K562 (cell line): ENCODE results near the gene CRIM1. TPM values are rescaled to one million over a fixed set of nuclear protein-coding genes. Genes with fewer than 3 reads are reported as not detected.

Experiments
- ATAC-seq: fragments of 200-7000 bp; cut with Tn5 transposase; 3 replicates; pipeline ENCODE4 v1.9.1; 2020; ENCODE audit warnings: moderate library complexity
- BruUV-seq: library from RNA; stranded (reverse); fragments of 400-500 nt; replicated peaks from 2 replicates; lab custom pipeline; 2021; lab: Mats Ljungman, UMichigan
- CTCF ChIA-PET: fragments of 300-600 bp; formaldehyde crosslinking; extraction: SDS; loops from one replicate; lab custom pipeline; 2021; ENCODE audit warnings: low intra/inter-chr PET ratio; lab: Yijun Ruan, JAX
- POLR2A ChIA-PET: fragments of 300-600, 350-650 bp; sonication (Branson Sonifier 250); formaldehyde crosslinking; extraction: SDS; loops from one replicate; lab custom pipeline; 2021; ENCODE audit warnings: antibody characterized with exemption, inconsistent platforms; lab: Yijun Ruan, JAX
- DNase-seq, 4 experiments: peaks; one replicate each; pipeline versions ENCODE4 v3.0.0 to v3.0.0-alpha.2; 2011 to 2018; ENCODE audit warnings: low spot score in 3 of 4, mixed read lengths in 3 of 4; ENCODE audit errors: extremely low read depth in 1 of 4
- FAIRE-seq: peaks from 2 replicates; lab custom pipeline; 2011; peaks lifted over from hg19 to GRCh38; lab: Jason Lieb, UNC
- H2AFZ ChIP-seq: 2 replicates; pipeline ENCODE4 v1.6.0; 2011; ENCODE audit warnings: low read depth, low read length, control low read depth, inconsistent platforms
- H3K27ac ChIP-seq: fragments of 200-600 bp; 3 replicates; pipeline ENCODE4 v1.8.0; 2011; ENCODE audit warnings: low read depth, mild to moderate bottlenecking, control low read depth, inconsistent platforms, low read length, moderate library complexity, mixed read lengths; ENCODE audit errors: extremely low read depth
- H3K27me3 ChIP-seq, 2 experiments: fragments of 300-600 bp in 1 of 2; 2 replicates in 1 of 2; 3 replicates in 1 of 2; pipeline versions ENCODE4 v1.6.0 to v1.8.0; 2011; ENCODE audit warnings: inconsistent platforms in 2 of 2, low read length in 2 of 2, mild to moderate bottlenecking in 1 of 2, mixed read lengths in 1 of 2, moderate library complexity in 1 of 2; ENCODE audit not compliant: control insufficient read depth in 2 of 2, insufficient read depth in 2 of 2
- H3K36me3 ChIP-seq: fragments of 300-600 bp; 3 replicates; pipeline ENCODE4 v1.8.0; 2011; ENCODE audit warnings: mild to moderate bottlenecking, low read length, inconsistent platforms; ENCODE audit not compliant: control insufficient read depth, insufficient read depth
- H3K4me1 ChIP-seq, 2 experiments: fragments of 200-600 bp in 1 of 2; replicated peaks in 1 of 2; 2 replicates in 1 of 2; 3 replicates in 1 of 2; pipeline versions ENCODE4 v1.5.1 to v1.8.0; 2011; ENCODE audit warnings: inconsistent platforms in 2 of 2, low read length in 2 of 2, mild to moderate bottlenecking in 1 of 2, mixed read lengths in 1 of 2, moderate library complexity in 1 of 2; ENCODE audit not compliant: control insufficient read depth in 2 of 2, insufficient read depth in 2 of 2
- H3K4me2 ChIP-seq: 2 replicates; pipeline ENCODE4 v1.6.1; 2011; ENCODE audit warnings: low read length, control low read depth, inconsistent platforms, mixed read lengths; ENCODE audit not compliant: insufficient read depth
- H3K4me3 ChIP-seq: fragments of 200-600 bp; sonication (generic), shearing (Covaris generic); 2 replicates; pipeline ENCODE4 v1.5.1; 2016; ENCODE audit warnings: control low read depth, inconsistent platforms
- H3K79me2 ChIP-seq: fragments of 200-600 bp; 3 replicates; pipeline ENCODE4 v1.8.0; 2011; ENCODE audit warnings: low read length, inconsistent platforms; ENCODE audit not compliant: control insufficient read depth, insufficient read depth
- H3K9ac ChIP-seq, 2 experiments: 2 replicates each; pipeline versions ENCODE4 v1.6.0 to v1.6.1; 2011; ENCODE audit warnings: low read depth in 2 of 2, low read length in 2 of 2, control low read depth in 1 of 2, inconsistent platforms in 1 of 2, mild to moderate bottlenecking in 1 of 2, mixed read lengths in 1 of 2; ENCODE audit not compliant: insufficient read depth in 1 of 2
- H3K9me1 ChIP-seq: one replicate; pipeline ENCODE4 v1.6.0; 2011; ENCODE audit warnings: inconsistent platforms, mild to moderate bottlenecking, low read length, moderate library complexity; ENCODE audit not compliant: control insufficient read depth, insufficient read depth
- H3K9me3 ChIP-seq: replicated peaks from 2 replicates; pipeline ENCODE4 v1.5.1; 2011; ENCODE audit warnings: low read depth, low read length, inconsistent platforms; ENCODE audit not compliant: control insufficient read depth, insufficient read depth
- H4K20me1 ChIP-seq: replicated peaks from 2 replicates; pipeline ENCODE4 v1.6.1; 2011; ENCODE audit warnings: low read length, inconsistent platforms, mixed read lengths; ENCODE audit not compliant: control insufficient read depth, insufficient read depth
- E2F6 ChIP-seq, 2 experiments: IDR thresholded peaks; 2 replicates each; pipeline ENCODE4 v1.6.1; 2011; ENCODE audit warnings: borderline replicate concordance in 1 of 2, control low read depth in 1 of 2, low read depth in 1 of 2, low read length in 1 of 2, mild to moderate bottlenecking in 1 of 2, mixed read lengths in 1 of 2, moderate library complexity in 1 of 2; ENCODE audit not compliant: insufficient read depth in 1 of 2, insufficient read length in 1 of 2, poor library complexity in 1 of 2, severe bottlenecking in 1 of 2; ENCODE audit errors: extremely low read depth in 1 of 2
- ERF ChIP-seq: fragments of 450-650 bp; formaldehyde crosslinking; IDR thresholded peaks from 2 replicates; pipeline ENCODE4 v1.4.0; 2020; ENCODE audit warnings: mild to moderate bottlenecking, mixed read lengths
- FOSL1 ChIP-seq: fragments of 200-800 bp; sonication (Bioruptor generic); conservative IDR thresholded peaks from 2 replicates; pipeline ENCODE4 v1.6.1; 2016; ENCODE audit warnings: missing genetic modification characterization, missing compliant biosample characterization
- FUS ChIP-seq: fragments of 200-400 bp; formaldehyde crosslinking; optimal IDR thresholded peaks from 2 replicates; pipeline ENCODE3; 2017; ENCODE audit warnings: low read depth, low read length
- JUN ChIP-seq, 2 experiments: sonication (generic) in 1 of 2; formaldehyde crosslinking in 1 of 2; IDR thresholded peaks; 2 replicates each; pipeline versions ENCODE4 v1.6.1 to v1.8.0; 2012 to 2022; ENCODE audit warnings: borderline replicate concordance in 2 of 2, mild to moderate bottlenecking in 2 of 2, improper control_type of control experiment in 1 of 2, low read depth in 1 of 2, low read length in 1 of 2, missing genetic modification reagents in 1 of 2
- KLF10 ChIP-seq: fragments of 250-450 bp; sonication (Bioruptor Pico); IDR thresholded peaks from 2 replicates; pipeline ENCODE4 v1.6.1; 2021; ENCODE audit warnings: matching md5 sums
- LEF1 ChIP-seq: fragments of 450-650 bp; IDR thresholded peaks from 2 replicates; pipeline ENCODE4 v1.6.1; 2016; ENCODE audit warnings: mild to moderate bottlenecking
- NFXL1 ChIP-seq: fragments of 450-650 bp; formaldehyde crosslinking; IDR thresholded peaks from 2 replicates; pipeline ENCODE4 v1.4.0; 2021; ENCODE audit warnings: mild to moderate bottlenecking
- POLR2A ChIP-seq: fragments of 450-650 bp; conservative IDR thresholded peaks from 2 replicates; pipeline ENCODE4 v1.6.1; 2016
- RAD21 ChIP-seq, 2 experiments: fragments of 250-450 bp in 1 of 2; fragments of 450-650 bp in 1 of 2; sonication (Bioruptor Pico) in 1 of 2; formaldehyde crosslinking in 1 of 2; IDR thresholded peaks in 1 of 2; conservative IDR thresholded peaks in 1 of 2; 2 replicates each; pipeline versions ENCODE4 v1.4.0 to v1.8.0; 2020 to 2022; ENCODE audit warnings: mild to moderate bottlenecking in 2 of 2, moderate library complexity in 1 of 2
- WHSC1 ChIP-seq: IDR thresholded peaks from one replicate; pipeline ENCODE4 v1.6.1; 2012; ENCODE audit warnings: low read length, control low read depth, inconsistent platforms
- ZKSCAN3 ChIP-seq: fragments of 250-450 bp; sonication (Bioruptor Pico); IDR thresholded peaks from 2 replicates; pipeline ENCODE4 v1.4.0; 2020
- ZNF217 ChIP-seq: sonication (generic); formaldehyde crosslinking; IDR thresholded peaks from 2 replicates; pipeline ENCODE4 v1.8.0; 2022; ENCODE audit warnings: mild to moderate bottlenecking, missing genetic modification reagents
- ZNF280B ChIP-seq: fragments of 250-450 bp; sonication (Bioruptor Pico); IDR thresholded peaks from 2 replicates; pipeline ENCODE4 v1.5.1; 2021; ENCODE audit warnings: mild to moderate bottlenecking
- ZNF324 ChIP-seq: fragments of 250-450 bp; sonication (Bioruptor Pico); IDR thresholded peaks from 2 replicates; pipeline ENCODE4 v1.4.0; 2020; ENCODE audit warnings: mild to moderate bottlenecking
- ZNF592 ChIP-seq: fragments of 450-650 bp; IDR thresholded peaks from 2 replicates; pipeline ENCODE4 v1.6.1; 2017; ENCODE audit warnings: antibody characterized with exemption, mild to moderate bottlenecking
- WGBS: fragments of 100-300 bp; shearing (Covaris generic); methylation state at CpG from one replicate; pipeline ENCODE4 v1.1.6; 2016; ENCODE audit warnings: low coverage, mixed read lengths; ENCODE audit not compliant: insufficient coverage; ENCODE audit errors: missing lambda C conversion rate; 5-methylcytosine and 5-hydroxymethylcytosine counted together
- in situ Hi-C: fragments of 300-500 bp; cut with MboI; formaldehyde crosslinking; loops from 4 replicates; pipeline ENCODE4 v1.15.0; 2018; ENCODE audit warnings: inconsistent platforms, mixed read lengths
- intact Hi-C: fragments of 100-400 bp; cut with micrococcal nuclease; formaldehyde crosslinking; loops from 2 replicates; pipeline ENCODE4 v1.14.2; 2022
- polyA plus RNA-seq, 8 experiments: library from polyadenylated mRNA; depleted of rRNA in 4 of 8; stranded (reverse) in 5 of 8; unstranded in 3 of 8; fragments of >200 nt; fragmentation: Nextera tagmentation in 2 of 8; fragmentation: Illumina TruSeq in 1 of 8; extraction: Ambion mirVana in 2 of 8; extraction: Trizol in 1 of 8; gene quantifications; 2 replicates each; pipeline versions ENCODE4 v1.2.1 to v1.2.3, GENCODE V29; 2011 to 2014; ENCODE audit warnings: inconsistent platforms in 1 of 8, missing spikeins in 1 of 8
- total RNA-seq, 7 experiments: library from RNA; depleted of rRNA in 6 of 7; stranded (reverse); fragments of >200 nt in 6 of 7; fragmentation: Illumina TruSeq in 2 of 7; extraction: Trizol in 2 of 7; gene quantifications; 2 replicates each; pipeline versions ENCODE4 v1.2.1 to v1.2.3, GENCODE V29; 2011 to 2021; ENCODE audit warnings: low replicate concordance in 1 of 7

CRIM1 gene
- total and polyA plus RNA-seq, 9 of the 15 experiments (the other 6 are each of a cell fraction or from before 2014, with no cell fraction given), result 0.01 to 0.36 (median 0.06) TPM; not detected in 1

- no peaks in the 10 kb centered on the region for H3K4me1 ChIP-seq
- TF ChIP-seq LEF1 (no peak), ZNF217 (no peak), ZNF324 (no peak), ERF (CRISPR knock-in tag) (no peak), ZNF592 (no peak), E2F6 (IDR thresholded peaks at IDR 0.05; ENCODE audit: borderline replicate concordance in 1 of 2, extremely low read depth in 1 of 2, insufficient read depth in 1 of 2, insufficient read length in 1 of 2, low read depth in 1 of 2, low read length in 1 of 2, poor library complexity in 1 of 2, severe bottlenecking in 1 of 2) (no peak), FUS (no peak), JUN (IDR thresholded peaks at IDR 0.05; ENCODE audit: borderline replicate concordance, low read depth, low read length) (no peak), JUN (CRISPR knock-in tag; IDR thresholded peaks at IDR 0.05; ENCODE audit: borderline replicate concordance) (no peak), FOSL1 (tag) (no peak), RAD21 (CRISPR knock-in tag; conservative IDR thresholded peaks at IDR 0.05 in 1 of 2, IDR thresholded peaks at IDR 0.05 in 1 of 2) (no peak), ZKSCAN3 (CRISPR knock-in tag) (no peak), ZNF280B (no peak), NFXL1 (CRISPR knock-in tag) (no peak), KLF10 (CRISPR knock-in tag) (no peak), POLR2A (no peak), WHSC1 (no peak)
These were observed 54.4 kb downstream of the CRIM1 start for GRCh38 chr2:36409935-36410334.

More at GRCh38 chr2:36409935-36410334, 54.4 kb downstream of the CRIM1 start:
- no peaks in the 10 kb centered on the region for H3K9me1 ChIP-seq
- no peaks in the 10 kb centered on the region for H3K36me3 ChIP-seq
- no peak overlapping the region for H2AFZ ChIP-seq
- no peaks in the 10 kb centered on the region for H3K27me3 ChIP-seq
- no peak overlapping the region for H3K4me2 ChIP-seq
- no peak overlapping the region for H3K9ac ChIP-seq
- DNase-seq, result no peak
- no peak overlapping the region for H3K27ac ChIP-seq
- H3K9me3 ChIP-seq, result no peaks in the 10 kb centered on the region
- BruUV-seq, result no TSS peak
- no peak for ATAC-seq
- ChIA-PET CTCF (no interaction called here), POLR2A (no interaction called here)
- H4K20me1 ChIP-seq, result no peaks in the 10 kb centered on the region
- 3% methylated on average over 4 of the region's 4 CpGs for WGBS
- no peaks in the 10 kb centered on the region for H3K79me2 ChIP-seq
- no peak for FAIRE-seq
- no peak overlapping the region for H3K4me3 ChIP-seq
- in situ Hi-C loops (no loop called here), intact Hi-C loops (no loop called here)
